GM23338 (cell line): Measurements from ENCODE around the gene CPO.

ENCODE experiments used
- CTCF ChIP-seq, 2 experiments: fragments of 200-600 bp in 1 of 2; sonication (generic) in 1 of 2; conservative IDR thresholded peaks; 2 replicates each; pipeline versions ENCODE4 v1.5.1 to v1.6.1; 2016 to 2017; ENCODE audit warnings: antibody characterized with exemption in 2 of 2, low read depth in 2 of 2, mild to moderate bottlenecking in 2 of 2, moderate library complexity in 1 of 2
- EZH2 ChIP-seq: fragments of 200-600 bp; sonication (generic); IDR thresholded peaks from one replicate; pipeline ENCODE4 v1.8.0; 2017; ENCODE audit warnings: antibody characterized with exemption, mild to moderate bottlenecking, low read depth; ENCODE audit not compliant: unreplicated experiment
- TF ChIP-seq, protein P1 (sequence below): IDR thresholded peaks from one replicate; pipeline ENCODE4 v1.6.1; 2018; ENCODE audit warnings: antibody characterized with exemption; ENCODE audit not compliant: unreplicated experiment

GRCh38 chr2:206970589-206971360 lies 31.5 kb downstream of the CPO start:
- TF ChIP-seq CTCF (conservative IDR thresholded peaks at IDR 0.05; ENCODE audit: low read depth in 2 of 2): no peak
- TF ChIP-seq EZH2: no peak
- TF ChIP-seq, protein P1, sequence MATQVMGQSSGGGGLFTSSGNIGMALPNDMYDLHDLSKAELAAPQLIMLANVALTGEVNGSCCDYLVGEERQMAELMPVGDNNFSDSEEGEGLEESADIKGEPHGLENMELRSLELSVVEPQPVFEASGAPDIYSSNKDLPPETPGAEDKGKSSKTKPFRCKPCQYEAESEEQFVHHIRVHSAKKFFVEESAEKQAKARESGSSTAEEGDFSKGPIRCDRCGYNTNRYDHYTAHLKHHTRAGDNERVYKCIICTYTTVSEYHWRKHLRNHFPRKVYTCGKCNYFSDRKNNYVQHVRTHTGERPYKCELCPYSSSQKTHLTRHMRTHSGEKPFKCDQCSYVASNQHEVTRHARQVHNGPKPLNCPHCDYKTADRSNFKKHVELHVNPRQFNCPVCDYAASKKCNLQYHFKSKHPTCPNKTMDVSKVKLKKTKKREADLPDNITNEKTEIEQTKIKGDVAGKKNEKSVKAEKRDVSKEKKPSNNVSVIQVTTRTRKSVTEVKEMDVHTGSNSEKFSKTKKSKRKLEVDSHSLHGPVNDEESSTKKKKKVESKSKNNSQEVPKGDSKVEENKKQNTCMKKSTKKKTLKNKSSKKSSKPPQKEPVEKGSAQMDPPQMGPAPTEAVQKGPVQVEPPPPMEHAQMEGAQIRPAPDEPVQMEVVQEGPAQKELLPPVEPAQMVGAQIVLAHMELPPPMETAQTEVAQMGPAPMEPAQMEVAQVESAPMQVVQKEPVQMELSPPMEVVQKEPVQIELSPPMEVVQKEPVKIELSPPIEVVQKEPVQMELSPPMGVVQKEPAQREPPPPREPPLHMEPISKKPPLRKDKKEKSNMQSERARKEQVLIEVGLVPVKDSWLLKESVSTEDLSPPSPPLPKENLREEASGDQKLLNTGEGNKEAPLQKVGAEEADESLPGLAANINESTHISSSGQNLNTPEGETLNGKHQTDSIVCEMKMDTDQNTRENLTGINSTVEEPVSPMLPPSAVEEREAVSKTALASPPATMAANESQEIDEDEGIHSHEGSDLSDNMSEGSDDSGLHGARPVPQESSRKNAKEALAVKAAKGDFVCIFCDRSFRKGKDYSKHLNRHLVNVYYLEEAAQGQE: no peak
